ENCODE results near the gene GRPEL1. TPM values are rescaled to one million over a fixed set of nuclear protein-coding genes. Genes with fewer than 3 reads are reported as not detected.

The GRPEL1 gene
- polyA plus RNA-seq, 1 of the 3 experiments (the other 2 are of a cell fraction) = 29.8 TPM

DNA sequence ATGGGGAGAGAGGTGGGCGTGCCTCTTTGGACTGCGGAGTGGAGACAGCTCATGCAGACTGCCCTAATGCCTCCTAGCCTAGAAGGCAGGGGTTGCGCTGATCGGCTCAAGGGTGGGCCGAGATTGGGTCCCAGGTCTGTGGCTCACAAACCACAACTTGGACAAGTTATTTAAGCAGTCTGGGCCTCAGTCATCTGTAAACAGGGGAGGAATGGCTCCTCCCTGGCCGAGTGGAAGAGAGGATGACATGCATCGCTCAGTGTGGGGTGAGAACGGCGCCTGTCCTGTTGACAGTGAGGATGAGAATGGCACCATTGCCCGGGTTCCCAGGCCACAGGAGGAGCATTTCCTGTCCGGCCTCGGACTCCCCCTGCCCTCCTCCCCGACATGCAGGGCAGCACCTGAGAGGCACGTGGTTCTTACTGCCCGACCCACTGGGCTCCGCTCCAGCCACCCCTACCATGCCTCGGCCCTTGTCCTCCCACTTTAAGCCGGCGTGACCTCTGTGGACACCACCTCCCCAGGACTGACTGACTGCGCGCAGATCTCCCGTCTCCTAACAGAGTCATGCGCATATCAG is 40.3 kb upstream of the GRPEL1 start:
- Histone ChIP-seq H3K4me2 (no peak overlapping the region), H2AFZ (ENCODE audit: low read depth) (no peak overlapping the region), H3F3A (replicated peaks; ENCODE audit: insufficient read depth) (no peaks in the 10 kb centered on the region), H3K4me3 (ENCODE audit: low read depth in 2 of 2, low read length in 1 of 2) (no peak overlapping the region), H4K20me1 (ENCODE audit: insufficient read depth) (no peaks in the 10 kb centered on the region), H3K9ac (no peak overlapping the region), H3K9me3 (no peaks in the 10 kb centered on the region), H3K27me3 (ENCODE audit: insufficient read depth) (no peaks in the 10 kb centered on the region), H3K79me2 (ENCODE audit: insufficient read depth) (no peaks in the 10 kb centered on the region), H3K9me2 (no peaks in the 10 kb centered on the region), H3K27ac (ENCODE audit: low read depth in 2 of 2, low read length in 1 of 2) (no peak overlapping the region), H3K4me1 (ENCODE audit: control insufficient read depth in 1 of 2, insufficient read depth in 2 of 2, low read depth in 1 of 2, low read length in 1 of 2) (peaks cover 0 to 4% of the 10 kb centered on the region in 2 experiments; a peak in 1 of 4 replicates), H3K36me3 (replicated peaks in 1 of 2; ENCODE audit: control insufficient read depth in 1 of 2, insufficient read depth in 2 of 2, low read length in 1 of 2) (no peaks in the 10 kb centered on the region)
- POLR2A ChIA-PET = no interaction called here
- no peak for TF ChIP-seq REST (IDR thresholded peaks at IDR 0.05; ENCODE audit: low read depth, low read length)
- TF ChIP-seq YY1 (IDR thresholded peaks at IDR 0.05; ENCODE audit: low read depth) = no peak
- no peak for TF ChIP-seq RFX5 (IDR thresholded peaks at IDR 0.05; ENCODE audit: low read length)
- no peak for TF ChIP-seq CHD2 (IDR thresholded peaks at IDR 0.05; ENCODE audit: low read length, partially characterized antibody)
- TF ChIP-seq MEF2A (IDR thresholded peaks at IDR 0.05; ENCODE audit: borderline replicate concordance, low read depth) = no peak
- TF ChIP-seq NRF1 (IDR thresholded peaks at IDR 0.05; ENCODE audit: low read depth, low read length) = no peak
- TF ChIP-seq TCF12 (IDR thresholded peaks at IDR 0.05) = no peak
- TF ChIP-seq, protein P1, sequence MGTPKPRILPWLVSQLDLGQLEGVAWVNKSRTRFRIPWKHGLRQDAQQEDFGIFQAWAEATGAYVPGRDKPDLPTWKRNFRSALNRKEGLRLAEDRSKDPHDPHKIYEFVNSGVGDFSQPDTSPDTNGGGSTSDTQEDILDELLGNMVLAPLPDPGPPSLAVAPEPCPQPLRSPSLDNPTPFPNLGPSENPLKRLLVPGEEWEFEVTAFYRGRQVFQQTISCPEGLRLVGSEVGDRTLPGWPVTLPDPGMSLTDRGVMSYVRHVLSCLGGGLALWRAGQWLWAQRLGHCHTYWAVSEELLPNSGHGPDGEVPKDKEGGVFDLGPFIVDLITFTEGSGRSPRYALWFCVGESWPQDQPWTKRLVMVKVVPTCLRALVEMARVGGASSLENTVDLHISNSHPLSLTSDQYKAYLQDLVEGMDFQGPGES (IDR thresholded peaks at IDR 0.05; ENCODE audit: low read depth, low read length) = no peak
- no peak for TF ChIP-seq EZH2phosphoT487 (IDR thresholded peaks at IDR 0.05; ENCODE audit: borderline replicate concordance, low read depth)
- TF ChIP-seq NFIC (IDR thresholded peaks at IDR 0.05; ENCODE audit: borderline replicate concordance) = no peak
- TF ChIP-seq SMC3 (IDR thresholded peaks at IDR 0.05; ENCODE audit: low read depth, low read length) = no peak
- TF ChIP-seq FOXJ3 (CRISPR knock-in tag; IDR thresholded peaks at IDR 0.05) = no peak
- no peak for TF ChIP-seq RCOR1 (IDR thresholded peaks at IDR 0.05; ENCODE audit: low read length)
- no peak for TF ChIP-seq GATA2 (CRISPR knock-in tag; IDR thresholded peaks at IDR 0.05)
- no peak for TF ChIP-seq TAF1 (IDR thresholded peaks at IDR 0.05; ENCODE audit: borderline replicate concordance, low read depth, low read length)
- no peak for TF ChIP-seq EP300 (IDR thresholded peaks at IDR 0.05; ENCODE audit: borderline replicate concordance in 1 of 2, low read depth in 1 of 2, low read length in 1 of 2)
- no peak for TF ChIP-seq JUND (IDR thresholded peaks at IDR 0.05)
- no peak for TF ChIP-seq PBX3 (IDR thresholded peaks at IDR 0.05)
- DNase-seq = peak; percentile 9
- CTCF ChIA-PET = no interaction called here
- WGBS (ENCODE audit: low lambda C conversion rate) = 82% methylated on average over 22 of the region's 23 CpGs

Measured in SK-N-SH (cell line).